GM10248 (cell line): Measurements from ENCODE around the gene MYBPC3.
"Not testable (repeated sequence)": the region's sequence is repeated elsewhere in the genome, so short reads cannot be mapped to it uniquely, and the experiment has no call there.

Source experiments
- CTCF ChIA-PET: fragments of 300-600 bp; sonication (Branson Sonifier 250); formaldehyde crosslinking; extraction: SDS; loops from one replicate; lab custom pipeline; 2021; ENCODE audit warnings: antibody characterized with exemption; lab: Yijun Ruan, JAX
- POLR2A ChIA-PET: fragments of 350-650 bp; sonication (Branson Sonifier 250); formaldehyde crosslinking; extraction: SDS; loops from one replicate; lab custom pipeline; 2020; ENCODE audit warnings: antibody characterized with exemption; lab: Yijun Ruan, JAX
- DNase-seq: peaks from one replicate; pipeline ENCODE4 v3.0.0; 2012; ENCODE audit errors: extremely low spot score
- CTCF ChIP-seq: IDR thresholded peaks from 2 replicates; pipeline ENCODE4 v1.5.1; 2012; ENCODE audit warnings: mild to moderate bottlenecking, low read depth; ENCODE audit errors: extremely low read depth, missing control alignments, control extremely low read depth

The MYBPC3 gene

GRCh38 chr11:47325271-47326041 lies 27.0 kb downstream of the MYBPC3 start:
- DNase-seq, result no peak
- ChIA-PET CTCF (no interaction called here), POLR2A (interaction anchor here (0.5 kb wide), 1 partner anchor 212 kb away, joined by 3 read pairs; no protein-coding TSS in a partner anchor)
- TF ChIP-seq CTCF, result no peak

- CTCF ChIA-PET, result interaction anchor here (1.3 kb wide), 1 partner anchor 9 kb away, joined by 7 read pairs; no protein-coding TSS in a partner anchor
- no peak for DNase-seq
- POLR2A ChIA-PET, result no interaction called here
- TF ChIP-seq CTCF, result no peak
Measured at GRCh38 chr11:47324520-47324919, 28.0 kb downstream of the MYBPC3 start.

GRCh38 chr11:47318166-47318565 lies 34.3 kb downstream of the MYBPC3 start:
- ChIA-PET POLR2A (no interaction called here), CTCF (no interaction called here)
- DNase-seq, result peak; percentile 15
- TF ChIP-seq CTCF, result no peak

GRCh38 chr11:47317064-47317828 lies 35.3 kb downstream of the MYBPC3 start:
- ChIA-PET CTCF (no interaction called here), POLR2A (no interaction called here)
- no peak for TF ChIP-seq CTCF
- no peak for DNase-seq

- CTCF ChIA-PET, POLR2A ChIA-PET, DNase-seq: not testable (repeated sequence)
Measured at GRCh38 chr11:47316501-47316900, 36.0 kb downstream of the MYBPC3 start.

GRCh38 chr11:47314992-47315391 lies 37.5 kb downstream of the MYBPC3 start:
- ChIA-PET POLR2A (no interaction called here), CTCF (interaction anchor here (1.4 kb wide), 1 partner anchor 55 kb away, joined by 3 read pairs; no protein-coding TSS in a partner anchor)
- no peak for TF ChIP-seq CTCF
- no peak for DNase-seq
